Liver (tissue), 3 donors: ENCODE results near the gene PPY.

Experiments
- JUND ChIP-seq, 2 donors: IDR thresholded peaks; 2 replicates each; pipeline ENCODE4 v1.6.1; 2016; ENCODE audit warnings: antibody characterized with exemption in 2 of 2
- YY1 ChIP-seq: IDR thresholded peaks from 2 replicates; pipeline ENCODE4 v1.6.1; 2016; ENCODE audit warnings: antibody characterized with exemption, mild to moderate bottlenecking
- TF ChIP-seq, protein P1 (sequence below): fragments of 150-350 bp; IDR thresholded peaks from 2 replicates; pipeline ENCODE4 v1.5.1; 2017; ENCODE audit warnings: improper control_type of control experiment, low read depth, low read length; ENCODE audit not compliant: missing input control
- TF ChIP-seq, protein P2 (sequence below): IDR thresholded peaks from 2 replicates; pipeline ENCODE4 v1.6.1; 2016; ENCODE audit warnings: antibody characterized with exemption, mild to moderate bottlenecking
- TF ChIP-seq, protein P3 (sequence below): IDR thresholded peaks from 2 replicates; pipeline ENCODE4 v1.6.1; 2016; ENCODE audit warnings: antibody characterized with exemption
- TF ChIP-seq, protein P4 (sequence below): IDR thresholded peaks from 2 replicates; pipeline ENCODE4 v1.6.1; 2016; ENCODE audit warnings: antibody characterized with exemption
- donor health status: healthy.
- donor health status: healthy.

DNA sequence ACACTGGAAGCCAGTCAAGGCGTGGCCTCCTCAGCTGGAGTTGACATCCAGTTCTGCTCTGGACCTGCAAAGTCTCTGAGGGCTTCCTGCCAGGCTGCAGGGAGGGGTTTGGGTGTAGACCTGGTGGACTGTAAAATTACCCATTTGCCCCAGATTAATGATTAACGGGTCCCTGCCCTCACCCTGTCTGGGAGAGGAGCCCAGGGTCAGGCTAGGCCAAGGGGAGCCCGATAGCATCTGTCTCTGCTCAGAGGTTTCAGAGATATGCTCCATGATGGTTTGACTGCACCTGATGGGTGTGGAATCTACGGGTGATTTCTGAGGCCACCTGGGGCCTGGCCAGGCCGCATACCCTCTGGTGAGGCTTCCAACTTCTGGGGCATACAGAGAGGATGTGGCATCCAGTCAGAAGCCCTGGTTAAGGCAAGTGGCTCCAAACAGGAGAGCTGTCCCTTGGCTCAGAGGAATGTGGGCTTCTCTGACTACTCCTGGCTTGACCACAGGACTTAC, 11.2 kb downstream of the PPY start:
- TF ChIP-seq, protein P1, sequence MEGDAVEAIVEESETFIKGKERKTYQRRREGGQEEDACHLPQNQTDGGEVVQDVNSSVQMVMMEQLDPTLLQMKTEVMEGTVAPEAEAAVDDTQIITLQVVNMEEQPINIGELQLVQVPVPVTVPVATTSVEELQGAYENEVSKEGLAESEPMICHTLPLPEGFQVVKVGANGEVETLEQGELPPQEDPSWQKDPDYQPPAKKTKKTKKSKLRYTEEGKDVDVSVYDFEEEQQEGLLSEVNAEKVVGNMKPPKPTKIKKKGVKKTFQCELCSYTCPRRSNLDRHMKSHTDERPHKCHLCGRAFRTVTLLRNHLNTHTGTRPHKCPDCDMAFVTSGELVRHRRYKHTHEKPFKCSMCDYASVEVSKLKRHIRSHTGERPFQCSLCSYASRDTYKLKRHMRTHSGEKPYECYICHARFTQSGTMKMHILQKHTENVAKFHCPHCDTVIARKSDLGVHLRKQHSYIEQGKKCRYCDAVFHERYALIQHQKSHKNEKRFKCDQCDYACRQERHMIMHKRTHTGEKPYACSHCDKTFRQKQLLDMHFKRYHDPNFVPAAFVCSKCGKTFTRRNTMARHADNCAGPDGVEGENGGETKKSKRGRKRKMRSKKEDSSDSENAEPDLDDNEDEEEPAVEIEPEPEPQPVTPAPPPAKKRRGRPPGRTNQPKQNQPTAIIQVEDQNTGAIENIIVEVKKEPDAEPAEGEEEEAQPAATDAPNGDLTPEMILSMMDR: no peak
- TF ChIP-seq YY1: no peak
- TF ChIP-seq, protein P2, sequence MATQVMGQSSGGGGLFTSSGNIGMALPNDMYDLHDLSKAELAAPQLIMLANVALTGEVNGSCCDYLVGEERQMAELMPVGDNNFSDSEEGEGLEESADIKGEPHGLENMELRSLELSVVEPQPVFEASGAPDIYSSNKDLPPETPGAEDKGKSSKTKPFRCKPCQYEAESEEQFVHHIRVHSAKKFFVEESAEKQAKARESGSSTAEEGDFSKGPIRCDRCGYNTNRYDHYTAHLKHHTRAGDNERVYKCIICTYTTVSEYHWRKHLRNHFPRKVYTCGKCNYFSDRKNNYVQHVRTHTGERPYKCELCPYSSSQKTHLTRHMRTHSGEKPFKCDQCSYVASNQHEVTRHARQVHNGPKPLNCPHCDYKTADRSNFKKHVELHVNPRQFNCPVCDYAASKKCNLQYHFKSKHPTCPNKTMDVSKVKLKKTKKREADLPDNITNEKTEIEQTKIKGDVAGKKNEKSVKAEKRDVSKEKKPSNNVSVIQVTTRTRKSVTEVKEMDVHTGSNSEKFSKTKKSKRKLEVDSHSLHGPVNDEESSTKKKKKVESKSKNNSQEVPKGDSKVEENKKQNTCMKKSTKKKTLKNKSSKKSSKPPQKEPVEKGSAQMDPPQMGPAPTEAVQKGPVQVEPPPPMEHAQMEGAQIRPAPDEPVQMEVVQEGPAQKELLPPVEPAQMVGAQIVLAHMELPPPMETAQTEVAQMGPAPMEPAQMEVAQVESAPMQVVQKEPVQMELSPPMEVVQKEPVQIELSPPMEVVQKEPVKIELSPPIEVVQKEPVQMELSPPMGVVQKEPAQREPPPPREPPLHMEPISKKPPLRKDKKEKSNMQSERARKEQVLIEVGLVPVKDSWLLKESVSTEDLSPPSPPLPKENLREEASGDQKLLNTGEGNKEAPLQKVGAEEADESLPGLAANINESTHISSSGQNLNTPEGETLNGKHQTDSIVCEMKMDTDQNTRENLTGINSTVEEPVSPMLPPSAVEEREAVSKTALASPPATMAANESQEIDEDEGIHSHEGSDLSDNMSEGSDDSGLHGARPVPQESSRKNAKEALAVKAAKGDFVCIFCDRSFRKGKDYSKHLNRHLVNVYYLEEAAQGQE: peak; percentile 46
- no peak for TF ChIP-seq JUND (IDR thresholded peaks at IDR 0.05)
- TF ChIP-seq, protein P3, sequence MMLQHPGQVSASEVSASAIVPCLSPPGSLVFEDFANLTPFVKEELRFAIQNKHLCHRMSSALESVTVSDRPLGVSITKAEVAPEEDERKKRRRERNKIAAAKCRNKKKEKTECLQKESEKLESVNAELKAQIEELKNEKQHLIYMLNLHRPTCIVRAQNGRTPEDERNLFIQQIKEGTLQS: no peak
- TF ChIP-seq, protein P4, sequence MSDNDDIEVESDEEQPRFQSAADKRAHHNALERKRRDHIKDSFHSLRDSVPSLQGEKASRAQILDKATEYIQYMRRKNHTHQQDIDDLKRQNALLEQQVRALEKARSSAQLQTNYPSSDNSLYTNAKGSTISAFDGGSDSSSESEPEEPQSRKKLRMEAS: no peak
